ENCODE results near the gene NUP210L. TPM values are rescaled to one million over a fixed set of nuclear protein-coding genes. Genes with fewer than 3 reads are reported as not detected.

NUP210L gene
- total and polyA plus RNA-seq, 2 of the 13 experiments (the other 11 are each of a cell fraction or from before 2014, with no cell fraction given): not detected

- TF ChIP-seq DZIP1 (CRISPR knock-in tag; IDR thresholded peaks at IDR 0.05) (peak; percentile 40; the same call in 1 of the 2 replicates), MEIS1 (CRISPR knock-in tag; IDR thresholded peaks at IDR 0.05; ENCODE audit: borderline replicate concordance) (peak; percentile 32; the same call in 1 of the 2 replicates), KDM5A (IDR thresholded peaks at IDR 0.05; ENCODE audit: borderline replicate concordance, low read length) (peak; percentile 83), SP2 (CRISPR knock-in tag; IDR thresholded peaks at IDR 0.05) (peak; percentile 58; the same call in 1 of the 2 replicates), FOXP1 (IDR thresholded peaks at IDR 0.05) (0 out of 2 replicates have a peak, but pooled peaks have one; percentile 20), FOXP1 (CRISPR knock-in tag; IDR thresholded peaks at IDR 0.05) (no peak), ZNF777 (CRISPR knock-in tag; IDR thresholded peaks at IDR 0.05) (peak; percentile 76), ZNF20 (CRISPR knock-in tag; IDR thresholded peaks at IDR 0.05) (no peak), ATAD3A (CRISPR knock-in tag; IDR thresholded peaks at IDR 0.05) (no peak), ZFP62 (CRISPR knock-in tag; IDR thresholded peaks at IDR 0.05) (peak; percentile 87; the same call in 1 of the 2 replicates), ZNF3 (CRISPR knock-in tag; IDR thresholded peaks at IDR 0.05) (no peak), ZNF850 (CRISPR knock-in tag; conservative IDR thresholded peaks at IDR 0.05) (0 out of 2 replicates have a peak, but pooled peaks have one; percentile 59), PRMT3 (CRISPR knock-in tag; IDR thresholded peaks at IDR 0.05; ENCODE audit: borderline replicate concordance, low read depth) (0 out of 2 replicates have a peak, but pooled peaks have one; percentile 50)
- TF ChIP-seq, protein P1, sequence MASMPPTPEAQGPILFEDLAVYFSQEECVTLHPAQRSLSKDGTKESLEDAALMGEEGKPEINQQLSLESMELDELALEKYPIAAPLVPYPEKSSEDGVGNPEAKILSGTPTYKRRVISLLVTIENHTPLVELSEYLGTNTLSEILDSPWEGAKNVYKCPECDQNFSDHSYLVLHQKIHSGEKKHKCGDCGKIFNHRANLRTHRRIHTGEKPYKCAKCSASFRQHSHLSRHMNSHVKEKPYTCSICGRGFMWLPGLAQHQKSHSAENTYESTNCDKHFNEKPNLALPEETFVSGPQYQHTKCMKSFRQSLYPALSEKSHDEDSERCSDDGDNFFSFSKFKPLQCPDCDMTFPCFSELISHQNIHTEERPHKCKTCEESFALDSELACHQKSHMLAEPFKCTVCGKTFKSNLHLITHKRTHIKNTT (CRISPR knock-in tag; IDR thresholded peaks at IDR 0.05): peak; percentile 62; the same call in 1 of the 2 replicates
- TF ChIP-seq, protein P2, sequence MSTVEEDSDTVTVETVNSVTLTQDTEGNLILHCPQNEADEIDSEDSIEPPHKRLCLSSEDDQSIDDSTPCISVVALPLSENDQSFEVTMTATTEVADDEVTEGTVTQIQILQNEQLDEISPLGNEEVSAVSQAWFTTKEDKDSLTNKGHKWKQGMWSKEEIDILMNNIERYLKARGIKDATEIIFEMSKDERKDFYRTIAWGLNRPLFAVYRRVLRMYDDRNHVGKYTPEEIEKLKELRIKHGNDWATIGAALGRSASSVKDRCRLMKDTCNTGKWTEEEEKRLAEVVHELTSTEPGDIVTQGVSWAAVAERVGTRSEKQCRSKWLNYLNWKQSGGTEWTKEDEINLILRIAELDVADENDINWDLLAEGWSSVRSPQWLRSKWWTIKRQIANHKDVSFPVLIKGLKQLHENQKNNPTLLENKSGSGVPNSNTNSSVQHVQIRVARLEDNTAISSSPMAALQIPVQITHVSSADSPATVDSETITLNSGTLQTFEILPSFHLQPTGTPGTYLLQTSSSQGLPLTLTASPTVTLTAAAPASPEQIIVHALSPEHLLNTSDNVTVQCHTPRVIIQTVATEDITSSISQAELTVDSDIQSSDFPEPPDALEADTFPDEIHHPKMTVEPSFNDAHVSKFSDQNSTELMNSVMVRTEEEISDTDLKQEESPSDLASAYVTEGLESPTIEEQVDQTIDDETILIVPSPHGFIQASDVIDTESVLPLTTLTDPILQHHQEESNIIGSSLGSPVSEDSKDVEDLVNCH (CRISPR knock-in tag; IDR thresholded peaks at IDR 0.05): no peak
- TF ChIP-seq, protein P3, sequence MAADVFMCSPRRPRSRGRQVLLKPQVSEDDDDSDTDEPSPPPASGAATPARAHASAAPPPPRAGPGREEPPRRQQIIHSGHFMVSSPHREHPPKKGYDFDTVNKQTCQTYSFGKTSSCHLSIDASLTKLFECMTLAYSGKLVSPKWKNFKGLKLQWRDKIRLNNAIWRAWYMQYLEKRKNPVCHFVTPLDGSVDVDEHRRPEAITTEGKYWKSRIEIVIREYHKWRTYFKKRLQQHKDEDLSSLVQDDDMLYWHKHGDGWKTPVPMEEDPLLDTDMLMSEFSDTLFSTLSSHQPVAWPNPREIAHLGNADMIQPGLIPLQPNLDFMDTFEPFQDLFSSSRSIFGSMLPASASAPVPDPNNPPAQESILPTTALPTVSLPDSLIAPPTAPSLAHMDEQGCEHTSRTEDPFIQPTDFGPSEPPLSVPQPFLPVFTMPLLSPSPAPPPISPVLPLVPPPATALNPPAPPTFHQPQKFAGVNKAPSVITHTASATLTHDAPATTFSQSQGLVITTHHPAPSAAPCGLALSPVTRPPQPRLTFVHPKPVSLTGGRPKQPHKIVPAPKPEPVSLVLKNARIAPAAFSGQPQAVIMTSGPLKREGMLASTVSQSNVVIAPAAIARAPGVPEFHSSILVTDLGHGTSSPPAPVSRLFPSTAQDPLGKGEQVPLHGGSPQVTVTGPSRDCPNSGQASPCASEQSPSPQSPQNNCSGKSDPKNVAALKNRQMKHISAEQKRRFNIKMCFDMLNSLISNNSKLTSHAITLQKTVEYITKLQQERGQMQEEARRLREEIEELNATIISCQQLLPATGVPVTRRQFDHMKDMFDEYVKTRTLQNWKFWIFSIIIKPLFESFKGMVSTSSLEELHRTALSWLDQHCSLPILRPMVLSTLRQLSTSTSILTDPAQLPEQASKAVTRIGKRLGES (CRISPR knock-in tag; IDR thresholded peaks at IDR 0.05; ENCODE audit: borderline replicate concordance): peak; percentile 50; the same call in 1 of the 2 replicates
Measured at GRCh38 chr1:153958111-153958960, 196.5 kb downstream of the NUP210L start, which contains the start of gene CRTC2 (continued).

All from HepG2 (cell line).